Measurements from ENCODE around the gene CEP19. TPM values are rescaled to one million over a fixed set of nuclear protein-coding genes. Genes with fewer than 3 reads are reported as not detected.

The CEP19 gene
- total RNA-seq, result 1.3 and 2.4 TPM in 2 replicates

GRCh38 chr3:196711838-196712513 is at the start of gene CEP19, which contains the start of gene PIGX:
CEP19 (minus strand) TSS chr3:196712250; CDS start chr3:196708657, 3,593 bp downstream.
PIGX (plus strand) TSS chr3:196712377.

GRCh38 chr3:196739671-196740480 is 27.8 kb upstream of the CEP19 start, which contains the start of gene PAK2:
PAK2 (plus strand) TSS chr3:196739857; CDS start chr3:196782647, 42,790 bp downstream.

Other genes with a start within 250 kb of the CEP19 start
- 21.6 and 24.6 TPM in 2 replicates for gene RNF168, start 208.5 kb downstream of the CEP19 start, total RNA-seq
- not detected in 2 replicates for gene SMCO1, start 196.9 kb downstream of the CEP19 start, total RNA-seq
- gene WDR53, start 143.7 kb downstream of the CEP19 start, total RNA-seq, result 8.1 and 9.4 TPM in 2 replicates
- 13.4 and 14.0 TPM in 2 replicates for gene FBXO45, start 143.6 kb downstream of the CEP19 start, total RNA-seq
- gene NRROS, start 72.6 kb downstream of the CEP19 start, total RNA-seq, result 1.9 and 5.2 TPM in 2 replicates
- 12.7 and 14.2 TPM in 2 replicates for gene PIGX, start 127 bp upstream of the CEP19 start, total RNA-seq
- 49.3 and 72.7 TPM in 2 replicates for gene PAK2, start 27.6 kb upstream of the CEP19 start, total RNA-seq
- gene SENP5, start 155.7 kb upstream of the CEP19 start, total RNA-seq, result 36.4 and 44.8 TPM in 2 replicates
- gene NCBP2, start 230.3 kb upstream of the CEP19 start, total RNA-seq, result 71.5 and 80.4 TPM in 2 replicates

Data from endothelial cell of coronary artery (primary cell).